ENCODE data around the gene CACNA1C.

DNA sequence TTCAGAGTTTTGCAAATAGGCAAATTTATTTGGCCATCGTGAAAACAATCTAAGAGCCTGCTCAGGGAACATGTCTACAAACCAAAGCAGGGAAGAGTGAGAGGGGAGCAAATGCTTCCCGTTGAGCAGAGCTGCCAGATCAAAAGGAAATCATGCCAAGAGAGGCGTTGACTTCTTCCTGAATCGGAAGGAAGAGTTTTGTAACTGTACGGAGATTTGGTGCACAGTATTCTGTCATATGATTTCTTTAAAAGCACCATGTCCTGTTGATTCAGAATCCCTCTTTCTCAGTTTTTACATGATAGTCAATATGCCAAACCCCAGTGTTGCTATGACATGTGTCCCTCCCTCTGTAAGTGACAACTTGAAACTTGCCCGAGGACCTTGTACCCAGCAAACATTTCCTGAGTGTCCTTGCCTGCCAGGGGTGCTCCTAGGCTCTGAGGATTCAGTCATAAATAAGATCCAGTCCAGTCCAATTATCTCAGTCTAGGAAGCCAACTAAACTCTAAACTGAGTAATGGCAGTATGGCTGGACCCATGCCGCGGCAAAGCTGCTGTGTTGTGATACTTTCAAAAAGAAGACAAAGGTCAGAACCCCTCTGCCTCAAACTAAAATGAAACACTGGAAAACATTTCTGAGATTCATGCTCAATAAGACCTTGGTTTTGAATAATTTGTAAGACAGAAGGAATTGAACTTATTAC lies 441.9 kb downstream of the CACNA1C start:
- TF ChIP-seq, protein P1, sequence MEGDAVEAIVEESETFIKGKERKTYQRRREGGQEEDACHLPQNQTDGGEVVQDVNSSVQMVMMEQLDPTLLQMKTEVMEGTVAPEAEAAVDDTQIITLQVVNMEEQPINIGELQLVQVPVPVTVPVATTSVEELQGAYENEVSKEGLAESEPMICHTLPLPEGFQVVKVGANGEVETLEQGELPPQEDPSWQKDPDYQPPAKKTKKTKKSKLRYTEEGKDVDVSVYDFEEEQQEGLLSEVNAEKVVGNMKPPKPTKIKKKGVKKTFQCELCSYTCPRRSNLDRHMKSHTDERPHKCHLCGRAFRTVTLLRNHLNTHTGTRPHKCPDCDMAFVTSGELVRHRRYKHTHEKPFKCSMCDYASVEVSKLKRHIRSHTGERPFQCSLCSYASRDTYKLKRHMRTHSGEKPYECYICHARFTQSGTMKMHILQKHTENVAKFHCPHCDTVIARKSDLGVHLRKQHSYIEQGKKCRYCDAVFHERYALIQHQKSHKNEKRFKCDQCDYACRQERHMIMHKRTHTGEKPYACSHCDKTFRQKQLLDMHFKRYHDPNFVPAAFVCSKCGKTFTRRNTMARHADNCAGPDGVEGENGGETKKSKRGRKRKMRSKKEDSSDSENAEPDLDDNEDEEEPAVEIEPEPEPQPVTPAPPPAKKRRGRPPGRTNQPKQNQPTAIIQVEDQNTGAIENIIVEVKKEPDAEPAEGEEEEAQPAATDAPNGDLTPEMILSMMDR (conservative IDR thresholded peaks at IDR 0.05) = no peak
- no peak for TF ChIP-seq ZFX (IDR thresholded peaks at IDR 0.05)

Data from C4-2B (cell line).